Fibroblast of skin of scalp (primary cell): Measurements from ENCODE around the gene PLXND1.
"Not testable (repeated sequence)": the region's sequence is repeated elsewhere in the genome, so short reads cannot be mapped to it uniquely, and the experiment has no call there.

Experiments
- DNase-seq: peaks from one replicate; pipeline ENCODE4 v3.0.0-alpha.2; 2013

PLXND1 gene

GRCh38 chr3:129614435-129614834, 8.0 kb upstream of the PLXND1 start:
- no peak for DNase-seq

- DNase-seq: no peak
Measured at GRCh38 chr3:129613367-129613740, 6.9 kb upstream of the PLXND1 start.

GRCh38 chr3:129612534-129613366, 6.3 kb upstream of the PLXND1 start:
- DNase-seq: no peak

GRCh38 chr3:129611812-129612533, 5.5 kb upstream of the PLXND1 start:
- DNase-seq: peak; percentile 79

- DNase-seq: no peak
Measured at GRCh38 chr3:129611446-129611800, 4.9 kb upstream of the PLXND1 start.

- DNase-seq: not testable (repeated sequence)
Measured at GRCh38 chr3:129610794-129611445, 4.4 kb upstream of the PLXND1 start.

- DNase-seq: no peak
Measured at GRCh38 chr3:129610276-129610675, 3.8 kb upstream of the PLXND1 start.

GRCh38 chr3:129609591-129610182, 3.2 kb upstream of the PLXND1 start:
- no peak for DNase-seq

- no peak for DNase-seq
Measured at GRCh38 chr3:129608936-129609590, 2.6 kb upstream of the PLXND1 start.

- DNase-seq: peak; percentile 83
Measured at GRCh38 chr3:129608087-129608935, 1.8 kb upstream of the PLXND1 start.

- DNase-seq: no peak
Measured at GRCh38 chr3:129607391-129608068, 1.1 kb upstream of the PLXND1 start.

- no peak for DNase-seq
Measured at GRCh38 chr3:129605922-129606635, 397 bp downstream of the PLXND1 start.

GRCh38 chr3:129605203-129605921, 1.1 kb downstream of the PLXND1 start:
- DNase-seq: no peak

GRCh38 chr3:129604767-129605166, 1.7 kb downstream of the PLXND1 start:
- DNase-seq: no peak

- DNase-seq: no peak
Measured at GRCh38 chr3:129603991-129604749, 2.3 kb downstream of the PLXND1 start.

- no peak for DNase-seq
Measured at GRCh38 chr3:129603561-129603942, 2.9 kb downstream of the PLXND1 start.

GRCh38 chr3:129602730-129603560, 3.5 kb downstream of the PLXND1 start:
- DNase-seq: peak; percentile 93

GRCh38 chr3:129602309-129602708, 4.2 kb downstream of the PLXND1 start:
- DNase-seq: no peak
